Karpas-422 (cell line): ENCODE measurements around the gene CHST8. TPM values are rescaled to one million over a fixed set of nuclear protein-coding genes. Genes with fewer than 3 reads are reported as not detected.

Experiments
- DNase-seq: peaks from one replicate; pipeline ENCODE4 v3.0.0-alpha.2; 2015
- H2AFZ ChIP-seq: fragments of 200-600 bp; sonication (generic); 2 replicates; pipeline ENCODE4 v1.6.1; 2014; ENCODE audit warnings: antibody characterized with exemption, low read length, mixed read lengths
- H3K27ac ChIP-seq: fragments of 200-600 bp; sonication (generic); 2 replicates; pipeline ENCODE4 v1.5.1; 2014; ENCODE audit warnings: mild to moderate bottlenecking, low read length, moderate library complexity
- H3K27me3 ChIP-seq: fragments of 200-600 bp; sonication (generic); 2 replicates; pipeline ENCODE4 v1.6.1; 2014; ENCODE audit warnings: low read length, mixed read lengths
- H3K36me3 ChIP-seq: fragments of 200-600 bp; sonication (generic); 2 replicates; pipeline ENCODE4 v1.6.1; 2014; ENCODE audit warnings: low read length, mixed read lengths; ENCODE audit not compliant: insufficient read depth
- H3K4me1 ChIP-seq: fragments of 200-600 bp; sonication (generic); 2 replicates; pipeline ENCODE4 v1.6.1; 2014; ENCODE audit warnings: mild to moderate bottlenecking, low read length, mixed read lengths
- H3K4me2 ChIP-seq: fragments of 200-600 bp; sonication (generic); 2 replicates; pipeline ENCODE4 v1.6.1; 2014; ENCODE audit warnings: low read length, low read depth, mild to moderate bottlenecking; ENCODE audit not compliant: poor library complexity, severe bottlenecking
- H3K4me3 ChIP-seq: fragments of 200-600 bp; sonication (generic); 2 replicates; pipeline ENCODE4 v1.5.1; 2014; ENCODE audit warnings: mild to moderate bottlenecking, antibody characterized with exemption, low read length, mixed read lengths
- H3K79me2 ChIP-seq: fragments of 200-600 bp; sonication (generic); 2 replicates; pipeline ENCODE4 v1.6.1; 2014; ENCODE audit warnings: mild to moderate bottlenecking, low read length, mixed read lengths
- H3K9ac ChIP-seq: fragments of 200-600 bp; sonication (generic); 2 replicates; pipeline ENCODE4 v1.6.0; 2014; ENCODE audit warnings: low read length
- H3K9me2 ChIP-seq: fragments of 200-600 bp; sonication (generic), shearing (Covaris generic); replicated peaks from 2 replicates; pipeline ENCODE4 v1.6.0; 2014; ENCODE audit warnings: mild to moderate bottlenecking, low read length, moderate library complexity; ENCODE audit not compliant: insufficient read depth
- H3K9me3 ChIP-seq: fragments of 300-700, 200-600 bp; sonication (generic); 2 replicates; pipeline ENCODE4 v1.6.1; 2014; ENCODE audit warnings: low read length, mixed read lengths
- H4K20me1 ChIP-seq: fragments of 200-600 bp; sonication (generic); 2 replicates; pipeline ENCODE4 v1.6.1; 2014; ENCODE audit warnings: mild to moderate bottlenecking, antibody characterized with exemption, low read length, low read depth; ENCODE audit not compliant: insufficient read depth
- total RNA-seq: library from RNA; depleted of rRNA; stranded (reverse); fragments of >200 nt; shearing (Covaris generic); gene quantifications from 2 replicates; pipeline ENCODE4 v1.2.3, GENCODE V29; 2014; ENCODE audit warnings: low replicate concordance

CHST8 gene
- total RNA-seq, 1 experiment from 2014 or later: not detected

GRCh38 chr19:33641261-33641660 is 19.5 kb downstream of the CHST8 start:
- no peaks in the 10 kb centered on the region for H3K36me3 ChIP-seq
- no peak overlapping the region for H3K27ac ChIP-seq
- H3K9me2 ChIP-seq: no peaks in the 10 kb centered on the region
- no peaks in the 10 kb centered on the region for H4K20me1 ChIP-seq
- no peak overlapping the region for H2AFZ ChIP-seq
- no peaks in the 10 kb centered on the region for H3K9me3 ChIP-seq
- H3K4me2 ChIP-seq: no peak overlapping the region
- no peaks in the 10 kb centered on the region for H3K27me3 ChIP-seq
- no peak overlapping the region for H3K9ac ChIP-seq
- no peak overlapping the region for H3K4me3 ChIP-seq
- DNase-seq: no peak
- no peaks in the 10 kb centered on the region for H3K79me2 ChIP-seq
- no peaks in the 10 kb centered on the region for H3K4me1 ChIP-seq

- no peak overlapping the region for H3K9ac ChIP-seq
- no peaks in the 10 kb centered on the region for H3K36me3 ChIP-seq
- H4K20me1 ChIP-seq: no peaks in the 10 kb centered on the region
- no peak overlapping the region for H3K4me3 ChIP-seq
- H2AFZ ChIP-seq: no peak overlapping the region
- H3K79me2 ChIP-seq: no peaks in the 10 kb centered on the region
- no peak overlapping the region for H3K4me2 ChIP-seq
- H3K4me1 ChIP-seq: no peaks in the 10 kb centered on the region
- DNase-seq: no peak
- no peak overlapping the region for H3K27ac ChIP-seq
- no peaks in the 10 kb centered on the region for H3K27me3 ChIP-seq
- H3K9me3 ChIP-seq: no peaks in the 10 kb centered on the region
- H3K9me2 ChIP-seq: no peaks in the 10 kb centered on the region
Observed at GRCh38 chr19:33641956-33642498, 20.3 kb downstream of the CHST8 start.

- no peaks in the 10 kb centered on the region for H3K9me3 ChIP-seq
- no peak for DNase-seq
- H3K4me2 ChIP-seq: no peak overlapping the region
- H3K4me1 ChIP-seq: no peaks in the 10 kb centered on the region
- no peak overlapping the region for H3K4me3 ChIP-seq
- H3K9me2 ChIP-seq: no peaks in the 10 kb centered on the region
- H3K79me2 ChIP-seq: no peaks in the 10 kb centered on the region
- H4K20me1 ChIP-seq: no peaks in the 10 kb centered on the region
- no peak overlapping the region for H3K27ac ChIP-seq
- no peaks in the 10 kb centered on the region for H3K36me3 ChIP-seq
- no peak overlapping the region for H2AFZ ChIP-seq
- H3K27me3 ChIP-seq: no peaks in the 10 kb centered on the region
- H3K9ac ChIP-seq: no peak overlapping the region
Observed at GRCh38 chr19:33644284-33644836, 22.6 kb downstream of the CHST8 start.

GRCh38 chr19:33646306-33646705 is 24.6 kb downstream of the CHST8 start:
- Histone ChIP-seq H3K4me1 (no peaks in the 10 kb centered on the region), H3K27ac (no peak overlapping the region), H3K27me3 (no peaks in the 10 kb centered on the region), H4K20me1 (no peaks in the 10 kb centered on the region), H2AFZ (no peak overlapping the region), H3K4me2 (no peak overlapping the region), H3K9ac (no peak overlapping the region), H3K9me3 (no peaks in the 10 kb centered on the region), H3K36me3 (no peaks in the 10 kb centered on the region), H3K9me2 (no peaks in the 10 kb centered on the region), H3K4me3 (no peak overlapping the region), H3K79me2 (no peaks in the 10 kb centered on the region)
- DNase-seq: no peak

- Histone ChIP-seq H3K4me3 (no peak overlapping the region), H3K9me2 (no peaks in the 10 kb centered on the region), H3K27me3 (no peaks in the 10 kb centered on the region), H4K20me1 (no peaks in the 10 kb centered on the region), H3K27ac (no peak overlapping the region), H3K79me2 (no peaks in the 10 kb centered on the region), H3K9ac (no peak overlapping the region), H3K4me1 (no peaks in the 10 kb centered on the region), H2AFZ (no peak overlapping the region), H3K36me3 (no peaks in the 10 kb centered on the region), H3K4me2 (no peak overlapping the region), H3K9me3 (no peaks in the 10 kb centered on the region)
- no peak for DNase-seq
Observed at GRCh38 chr19:33647146-33647545, 25.4 kb downstream of the CHST8 start.

GRCh38 chr19:33649627-33650305 is 28.0 kb downstream of the CHST8 start:
- no peaks in the 10 kb centered on the region for H3K79me2 ChIP-seq
- no peaks in the 10 kb centered on the region for H3K36me3 ChIP-seq
- no peak overlapping the region for H2AFZ ChIP-seq
- DNase-seq: no peak
- H3K4me1 ChIP-seq: no peaks in the 10 kb centered on the region
- H3K4me2 ChIP-seq: no peak overlapping the region
- no peak overlapping the region for H3K4me3 ChIP-seq
- H3K9me3 ChIP-seq: no peaks in the 10 kb centered on the region
- H3K27me3 ChIP-seq: no peaks in the 10 kb centered on the region
- no peak overlapping the region for H3K27ac ChIP-seq
- H3K9me2 ChIP-seq: no peaks in the 10 kb centered on the region
- no peaks in the 10 kb centered on the region for H4K20me1 ChIP-seq
- H3K9ac ChIP-seq: no peak overlapping the region

GRCh38 chr19:33653684-33654083 is 31.9 kb downstream of the CHST8 start:
- no peak overlapping the region for H3K4me3 ChIP-seq
- H2AFZ ChIP-seq: no peak overlapping the region
- H4K20me1 ChIP-seq: no peaks in the 10 kb centered on the region
- H3K36me3 ChIP-seq: no peaks in the 10 kb centered on the region
- H3K9me2 ChIP-seq: no peaks in the 10 kb centered on the region
- no peak for DNase-seq
- H3K27me3 ChIP-seq: no peaks in the 10 kb centered on the region
- no peak overlapping the region for H3K27ac ChIP-seq
- no peaks in the 10 kb centered on the region for H3K9me3 ChIP-seq
- no peaks in the 10 kb centered on the region for H3K4me1 ChIP-seq
- H3K4me2 ChIP-seq: no peak overlapping the region
- H3K9ac ChIP-seq: no peak overlapping the region
- H3K79me2 ChIP-seq: no peaks in the 10 kb centered on the region

GRCh38 chr19:33654840-33655508 is 33.2 kb downstream of the CHST8 start:
- H3K9ac ChIP-seq: no peak overlapping the region
- H3K9me2 ChIP-seq: no peaks in the 10 kb centered on the region
- no peak overlapping the region for H3K27ac ChIP-seq
- no peak overlapping the region for H3K4me2 ChIP-seq
- no peak overlapping the region for H2AFZ ChIP-seq
- H4K20me1 ChIP-seq: no peaks in the 10 kb centered on the region
- no peaks in the 10 kb centered on the region for H3K36me3 ChIP-seq
- no peak overlapping the region for H3K4me3 ChIP-seq
- H3K27me3 ChIP-seq: no peaks in the 10 kb centered on the region
- H3K79me2 ChIP-seq: no peaks in the 10 kb centered on the region
- no peaks in the 10 kb centered on the region for H3K9me3 ChIP-seq
- DNase-seq: no peak
- H3K4me1 ChIP-seq: no peaks in the 10 kb centered on the region
